OCI-LY1 (cell line): ENCODE results near the gene GNAZ.

Experiments
- H2AFZ ChIP-seq: fragments of 200-600 bp; sonication (generic), shearing (Covaris generic); 2 replicates; pipeline ENCODE4 v1.6.0; 2014; ENCODE audit warnings: antibody characterized with exemption, mild to moderate bottlenecking, low read length
- H3F3A ChIP-seq: fragments of 200-600 bp; sonication (generic), shearing (Covaris generic); 2 replicates; pipeline ENCODE4 v1.6.0; 2014; ENCODE audit warnings: mild to moderate bottlenecking, antibody characterized with exemption, low read length, moderate library complexity; ENCODE audit not compliant: insufficient read depth
- H3K27ac ChIP-seq: fragments of 200-600 bp; sonication (generic); 2 replicates; pipeline ENCODE4 v1.5.1; 2014; ENCODE audit warnings: low read length, mixed run types, mild to moderate bottlenecking, low read depth; ENCODE audit not compliant: poor library complexity, severe bottlenecking
- H3K27me3 ChIP-seq: fragments of 200-600 bp; sonication (generic); 2 replicates; pipeline ENCODE4 v1.6.0; 2014; ENCODE audit warnings: antibody characterized with exemption, mild to moderate bottlenecking, low read length, moderate library complexity; ENCODE audit not compliant: insufficient read depth
- H3K36me3 ChIP-seq: fragments of 200-600 bp; sonication (generic); 2 replicates; pipeline ENCODE4 v1.6.1; 2014; ENCODE audit warnings: mild to moderate bottlenecking, antibody characterized with exemption, low read length, moderate library complexity, mixed read lengths; ENCODE audit not compliant: insufficient read depth
- H3K4me1 ChIP-seq: fragments of 200-600 bp; sonication (generic); 2 replicates; pipeline ENCODE4 v1.5.1; 2014; ENCODE audit warnings: mild to moderate bottlenecking, low read length, moderate library complexity; ENCODE audit not compliant: insufficient read depth, severe bottlenecking
- H3K4me2 ChIP-seq: fragments of 200-600 bp; sonication (generic), shearing (Covaris generic); 2 replicates; pipeline ENCODE4 v1.6.1; 2014; ENCODE audit warnings: low read length
- H3K4me3 ChIP-seq: fragments of 200-600 bp; sonication (generic); 2 replicates; pipeline ENCODE4 v1.5.1; 2014; ENCODE audit warnings: low read length, low read depth, mild to moderate bottlenecking, mixed read lengths; ENCODE audit not compliant: poor library complexity, severe bottlenecking
- H3K79me2 ChIP-seq: fragments of 200-600 bp; shearing (Covaris generic); 2 replicates; pipeline ENCODE4 v1.6.1; 2016; ENCODE audit warnings: mixed run types, low read length, mixed read lengths; ENCODE audit not compliant: insufficient read depth
- H3K9ac ChIP-seq: fragments of 200-600 bp; sonication (generic), shearing (Covaris generic); 2 replicates; pipeline ENCODE4 v1.6.1; 2014; ENCODE audit warnings: mild to moderate bottlenecking, low read length, mixed read lengths
- H3K9me2 ChIP-seq: fragments of 200-600 bp; sonication (generic), shearing (Covaris generic); 2 replicates; pipeline ENCODE4 v1.6.1; 2014; ENCODE audit warnings: low read depth, mild to moderate bottlenecking, low read length, mixed read lengths
- H3K9me3 ChIP-seq: fragments of 200-600 bp; shearing (Covaris generic); 2 replicates; pipeline ENCODE4 v1.6.1; 2014; ENCODE audit warnings: low read length, mixed read lengths
- H4K20me1 ChIP-seq: fragments of 200-600 bp; sonication (generic), shearing (Covaris generic); 2 replicates; pipeline ENCODE4 v1.6.0; 2016; ENCODE audit warnings: mild to moderate bottlenecking, low read length; ENCODE audit not compliant: insufficient read depth
- CTCF ChIP-seq: fragments of 200-600 bp; sonication (generic), shearing (Covaris generic); IDR thresholded peaks from 2 replicates; pipeline ENCODE4 v1.5.1; 2017; ENCODE audit warnings: mild to moderate bottlenecking, antibody characterized with exemption, low read length, moderate library complexity, mixed read lengths
- EZH2 ChIP-seq: fragments of 200-600 bp; sonication (generic), shearing (Covaris generic); IDR thresholded peaks from 2 replicates; pipeline ENCODE4 v1.8.0; 2017; ENCODE audit warnings: borderline replicate concordance, mixed run types, mild to moderate bottlenecking, antibody characterized with exemption, low read length, moderate library complexity, mixed read lengths

The GNAZ gene

GRCh38 chr22:23094695-23095681, 24.7 kb downstream of the GNAZ start:
- no peak overlapping the region for H3K4me2 ChIP-seq
- H2AFZ ChIP-seq: no peak overlapping the region
- H3K9me2 ChIP-seq: no peaks in the 10 kb centered on the region
- H3F3A ChIP-seq: no peaks in the 10 kb centered on the region
- no peaks in the 10 kb centered on the region for H3K4me1 ChIP-seq
- no peak overlapping the region for H3K9ac ChIP-seq
- no peaks in the 10 kb centered on the region for H3K27me3 ChIP-seq
- H3K9me3 ChIP-seq: no peaks in the 10 kb centered on the region
- H4K20me1 ChIP-seq: no peaks in the 10 kb centered on the region
- no peak overlapping the region for H3K27ac ChIP-seq
- H3K4me3 ChIP-seq: no peak overlapping the region
- no peaks in the 10 kb centered on the region for H3K36me3 ChIP-seq
- no peaks in the 10 kb centered on the region for H3K79me2 ChIP-seq
- TF ChIP-seq EZH2 (no peak), CTCF (no peak)

- Histone ChIP-seq H4K20me1 (no peaks in the 10 kb centered on the region), H3K79me2 (no peaks in the 10 kb centered on the region), H3K9me3 (no peaks in the 10 kb centered on the region), H3K4me1 (no peaks in the 10 kb centered on the region), H3K9ac (no peak overlapping the region), H3F3A (no peaks in the 10 kb centered on the region), H2AFZ (no peak overlapping the region), H3K36me3 (no peaks in the 10 kb centered on the region), H3K4me2 (no peak overlapping the region), H3K9me2 (no peaks in the 10 kb centered on the region), H3K4me3 (no peak overlapping the region), H3K27ac (no peak overlapping the region), H3K27me3 (no peaks in the 10 kb centered on the region)
- TF ChIP-seq CTCF (no peak), EZH2 (no peak)
Observed at GRCh38 chr22:23095733-23096342, 25.5 kb downstream of the GNAZ start.

GRCh38 chr22:23097412-23098229, 27.3 kb downstream of the GNAZ start:
- no peak overlapping the region for H3K9ac ChIP-seq
- no peak for TF ChIP-seq EZH2
- TF ChIP-seq CTCF: no peak
- no peaks in the 10 kb centered on the region for H3F3A ChIP-seq
- H3K27ac ChIP-seq: no peak overlapping the region
- no peaks in the 10 kb centered on the region for H3K9me3 ChIP-seq
- no peak overlapping the region for H3K4me3 ChIP-seq
- no peak overlapping the region for H3K4me2 ChIP-seq
- H3K79me2 ChIP-seq: no peaks in the 10 kb centered on the region
- no peaks in the 10 kb centered on the region for H3K9me2 ChIP-seq
- no peaks in the 10 kb centered on the region for H3K36me3 ChIP-seq
- H4K20me1 ChIP-seq: no peaks in the 10 kb centered on the region
- H3K4me1 ChIP-seq: no peaks in the 10 kb centered on the region
- no peaks in the 10 kb centered on the region for H3K27me3 ChIP-seq
- no peak overlapping the region for H2AFZ ChIP-seq
